Activated CD4-positive, alpha-beta memory T cell treated with anti-CD3 and anti-CD28 coated beads, Interleukin-2, amount 10 ng/mL, durations not matched to agents 7 days and 5 days (primary cell): ENCODE results near the gene ITPRIPL1. TPM values are rescaled to one million over a fixed set of nuclear protein-coding genes. Genes with fewer than 3 reads are reported as not detected.

Source experiments
- CTCF ChIA-PET: fragments of 350-600 bp; sonication (Branson Sonifier 250); formaldehyde crosslinking; loops from one replicate; lab custom pipeline; 2021; ENCODE audit warnings: antibody characterized with exemption, inconsistent platforms; lab: Charles Lee
- POLR2A ChIA-PET: fragments of 350-600 bp; sonication (Branson Sonifier 250); formaldehyde crosslinking; loops from one replicate; lab custom pipeline; 2021; ENCODE audit warnings: antibody characterized with exemption; lab: Charles Lee
- DNase-seq: peaks from one replicate; pipeline ENCODE4 v3.0.0-alpha.2; 2020
- H3K27ac Mint-ChIP-seq: one replicate; pipeline ENCODE4 v1.8.0; 2021; ENCODE audit warnings: mild to moderate bottlenecking, mixed read lengths
- H3K27me3 Mint-ChIP-seq: one replicate; pipeline ENCODE4 v1.8.0; 2021; ENCODE audit warnings: mixed read lengths
- H3K36me3 Mint-ChIP-seq: one replicate; pipeline ENCODE4 v1.8.0; 2021; ENCODE audit warnings: low read depth, mixed read lengths
- H3K4me1 Mint-ChIP-seq: one replicate; pipeline ENCODE4 v1.8.0; 2021; ENCODE audit warnings: mixed read lengths
- H3K4me3 Mint-ChIP-seq: one replicate; pipeline ENCODE4 v1.8.0; 2021; ENCODE audit warnings: mild to moderate bottlenecking, mixed read lengths
- H3K9me3 Mint-ChIP-seq: one replicate; pipeline ENCODE4 v1.8.0; 2021; ENCODE audit warnings: mixed read lengths
- total RNA-seq, 2 experiments: library from RNA; stranded (reverse); gene quantifications; one replicate each; pipeline ENCODE4 v1.2.3, GENCODE V29; 2021

The ITPRIPL1 gene
- total RNA-seq, 2 experiments from 2014 or later, result 43.7 to 46.3 TPM

DNA sequence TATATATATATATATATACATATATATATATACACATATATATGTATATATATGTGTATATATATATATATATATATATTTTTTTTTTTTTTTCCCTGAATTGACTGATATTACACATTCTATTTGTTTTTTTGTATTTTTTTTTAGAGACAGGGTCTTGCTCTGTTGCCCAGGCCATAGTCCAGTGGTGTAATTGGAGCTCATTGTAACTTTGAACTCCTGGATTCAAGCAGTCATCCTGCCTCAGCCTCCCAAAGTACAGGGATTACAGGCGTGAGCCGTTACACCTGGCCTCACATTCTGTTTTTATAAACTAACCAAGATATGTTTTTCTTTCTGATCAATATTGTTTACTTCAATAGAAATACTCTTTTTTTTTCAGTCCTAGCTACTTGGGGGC lies 36.6 kb downstream of the ITPRIPL1 start:
- no peak overlapping the region for H3K4me3 Mint-ChIP-seq
- no peaks in the 10 kb centered on the region for H3K9me3 Mint-ChIP-seq
- H3K36me3 Mint-ChIP-seq, result peaks cover 78% of the 10 kb centered on the region
- ChIA-PET CTCF (no interaction called here), POLR2A (no interaction called here)
- peaks cover 27% of the 10 kb centered on the region for H3K4me1 Mint-ChIP-seq
- H3K27ac Mint-ChIP-seq, result no peak overlapping the region
- no peak for DNase-seq
- H3K27me3 Mint-ChIP-seq, result no peaks in the 10 kb centered on the region

- Mint-ChIP-seq H3K27me3 (no peaks in the 10 kb centered on the region), H3K27ac (no peak overlapping the region), H3K36me3 (peaks cover 88% of the 10 kb centered on the region), H3K9me3 (no peaks in the 10 kb centered on the region), H3K4me3 (no peak overlapping the region), H3K4me1 (no peaks in the 10 kb centered on the region)
- DNase-seq, result no peak
- ChIA-PET CTCF (interaction anchor here (1.3 kb wide), 1 partner anchor 10 kb away, joined by 3 read pairs; no protein-coding TSS in a partner anchor), POLR2A (no interaction called here)
Observed at GRCh38 chr2:96369186-96369585, 44.1 kb downstream of the ITPRIPL1 start.

GRCh38 chr2:96374211-96374951 lies 49.3 kb downstream of the ITPRIPL1 start:
- Mint-ChIP-seq H3K4me3 (no peak overlapping the region), H3K27ac (no peak overlapping the region), H3K4me1 (no peaks in the 10 kb centered on the region), H3K27me3 (no peaks in the 10 kb centered on the region), H3K9me3 (peaks cover 13% of the 10 kb centered on the region), H3K36me3 (peaks cover 71% of the 10 kb centered on the region)
- ChIA-PET POLR2A (interaction anchor here (1.0 kb wide), 1 partner anchor 53 kb away, joined by 3 read pairs; no protein-coding TSS in a partner anchor), CTCF (no interaction called here)
- no peak for DNase-seq

Other genes starting within 250 kb of the ITPRIPL1 start
- gene ADRA2B, start 208.7 kb upstream of the ITPRIPL1 start, total RNA-seq, result under 1 TPM in 1 of 2 experiments, not detected in 1; 0.05 TPM
- under 1 TPM; 0.25 to 0.53 TPM for gene ASTL, start 186.8 kb upstream of the ITPRIPL1 start, total RNA-seq
- gene DUSP2, start 179.9 kb upstream of the ITPRIPL1 start, total RNA-seq, result 10 to 100 TPM; 40.8 to 42.5 TPM
- 100 to 1,000 TPM; 108 to 113 TPM for gene STARD7, start 116.5 kb upstream of the ITPRIPL1 start, total RNA-seq
- 10 to 100 TPM; 42.4 to 44.0 TPM for gene TMEM127, start 59.3 kb upstream of the ITPRIPL1 start, total RNA-seq
- gene CIAO1, start 59.1 kb upstream of the ITPRIPL1 start, total RNA-seq, result 10 to 100 TPM; 64.4 to 67.4 TPM
- gene SNRNP200, start 19.8 kb upstream of the ITPRIPL1 start, total RNA-seq, result 100 to 1,000 TPM; 149 to 156 TPM
- 10 to 100 TPM; 79.6 to 89.4 TPM for gene NCAPH, start 10.4 kb downstream of the ITPRIPL1 start, total RNA-seq
- 1 to 10 TPM in 1 of 2 experiments, under 1 TPM in 1; 0.78 to 1.0 TPM for gene NEURL3, start 180.0 kb downstream of the ITPRIPL1 start, total RNA-seq
- 10 to 100 TPM; 80.0 to 86.8 TPM for gene ARID5A, start 211.4 kb downstream of the ITPRIPL1 start, total RNA-seq